ENCODE results near the gene MAMLD1. TPM values are rescaled to one million over a fixed set of nuclear protein-coding genes. Genes with fewer than 3 reads are reported as not detected.

Gene MAMLD1
- total RNA-seq (1 to 10 TPM; 7.9 to 8.5 TPM), polyA plus RNA-seq (1 to 10 TPM; 1.8 to 7.5 TPM)
- long read RNA-seq, donor 1, partial matches to known transcripts: 6 of 11 reads
- long read RNA-seq, donor 1, other reads (novel, unspliced or antisense): 5 of 11 reads
- long read RNA-seq, donor 2, partial matches to known transcripts: 5 of 7 reads
- long read RNA-seq, donor 2, other reads (novel, unspliced or antisense): 1 of 7 reads

GRCh38 chrX:150362599-150363481 is at the start of gene MAMLD1:
MAMLD1 (plus strand) TSS chrX:150363317; CDS start chrX:150445517, 82,200 bp downstream.
- H3K36me3 ChIP-seq (ENCODE audit: control insufficient read depth in 1 of 2, insufficient read depth in 2 of 2, low read length in 1 of 2): no peaks in the 10 kb centered on the region
- peak; percentile 78 for ATAC-seq (ENCODE audit: low FRiP score)
- no peaks in the 10 kb centered on the region for H3K9me3 ChIP-seq (ENCODE audit: control insufficient read depth, low read length)
- WGBS, 2 donors: 0 to 29% methylated on average over 83 to 88 of the region's 88 CpGs
- no peaks in the 10 kb centered on the region for H3K27me3 ChIP-seq (ENCODE audit: control insufficient read depth in 1 of 2, insufficient read depth in 2 of 2, low read length in 1 of 2)
- no peaks in the 10 kb centered on the region for H3K4me1 ChIP-seq (ENCODE audit: control insufficient read depth in 1 of 2, insufficient read depth in 2 of 2, low read length in 2 of 2)
- DNase-seq: peak; percentile 86 to 91
- intact Hi-C loops (cut with DNase I): loop anchor here (5.0 to 10.0 kb wide), 7 partner anchors 124 to 411 kb away; no protein-coding TSS in a partner anchor
- peak within 1 kb of the TSS; percentile 26 to 31 for H3K4me3 ChIP-seq (ENCODE audit: low read length in 2 of 2)
- H3K27ac ChIP-seq (ENCODE audit: low read depth in 1 of 2, low read length in 2 of 2): peak within 1 kb of the TSS; percentile 5 to 73

GRCh38 chrX:150313514-150313913 is 49.6 kb upstream of the MAMLD1 start:
- Histone ChIP-seq H3K9me3 (ENCODE audit: control insufficient read depth, low read length) (no peaks in the 10 kb centered on the region), H3K36me3 (ENCODE audit: control insufficient read depth in 1 of 2, insufficient read depth in 2 of 2, low read length in 1 of 2) (no peaks in the 10 kb centered on the region), H3K4me1 (ENCODE audit: control insufficient read depth in 1 of 2, insufficient read depth in 2 of 2, low read length in 2 of 2) (no peaks in the 10 kb centered on the region), H3K27ac (ENCODE audit: low read depth in 1 of 2, low read length in 2 of 2) (no peak overlapping the region), H3K4me3 (ENCODE audit: low read length in 2 of 2) (no peak overlapping the region), H3K27me3 (ENCODE audit: control insufficient read depth in 1 of 2, insufficient read depth in 2 of 2, low read length in 1 of 2) (no peaks in the 10 kb centered on the region)
- intact Hi-C loops (cut with DNase I): no loop called here
- 78 to 85% methylated on average over 5 of the region's 5 CpGs for WGBS, 2 donors
- no peak for DNase-seq
- ATAC-seq (ENCODE audit: low FRiP score): no peak

- 89 to 98% methylated on average over 3 of the region's 3 CpGs for WGBS, 2 donors
- Histone ChIP-seq H3K36me3 (ENCODE audit: control insufficient read depth in 1 of 2, insufficient read depth in 2 of 2, low read length in 1 of 2) (no peaks in the 10 kb centered on the region), H3K4me1 (ENCODE audit: control insufficient read depth in 1 of 2, insufficient read depth in 2 of 2, low read length in 2 of 2) (no peaks in the 10 kb centered on the region), H3K27ac (ENCODE audit: low read depth in 1 of 2, low read length in 2 of 2) (no peak overlapping the region), H3K27me3 (ENCODE audit: control insufficient read depth in 1 of 2, insufficient read depth in 2 of 2, low read length in 1 of 2) (no peaks in the 10 kb centered on the region), H3K4me3 (ENCODE audit: low read length in 2 of 2) (no peak overlapping the region), H3K9me3 (ENCODE audit: control insufficient read depth, low read length) (no peaks in the 10 kb centered on the region)
- ATAC-seq (ENCODE audit: low FRiP score) (no peak), DNase-seq (no peak)
- intact Hi-C loops (cut with DNase I): no loop called here
Measured at GRCh38 chrX:150314186-150314585, 48.9 kb upstream of the MAMLD1 start.

GRCh38 chrX:150316564-150316963 is 46.6 kb upstream of the MAMLD1 start:
- Histone ChIP-seq H3K36me3 (ENCODE audit: control insufficient read depth in 1 of 2, insufficient read depth in 2 of 2, low read length in 1 of 2) (no peaks in the 10 kb centered on the region), H3K4me3 (ENCODE audit: low read length in 2 of 2) (no peak overlapping the region), H3K4me1 (ENCODE audit: control insufficient read depth in 1 of 2, insufficient read depth in 2 of 2, low read length in 2 of 2) (no peaks in the 10 kb centered on the region), H3K9me3 (ENCODE audit: control insufficient read depth, low read length) (no peaks in the 10 kb centered on the region), H3K27me3 (ENCODE audit: control insufficient read depth in 1 of 2, insufficient read depth in 2 of 2, low read length in 1 of 2) (no peaks in the 10 kb centered on the region), H3K27ac (ENCODE audit: low read depth in 1 of 2, low read length in 2 of 2) (no peak overlapping the region)
- no peak for DNase-seq
- 45 to 47% methylated on average over 3 of the region's 3 CpGs for WGBS, 2 donors
- peak; percentile 39 for ATAC-seq (ENCODE audit: low FRiP score)
- intact Hi-C loops (cut with DNase I): no loop called here

GRCh38 chrX:150323020-150323419 is 40.1 kb upstream of the MAMLD1 start:
- Histone ChIP-seq H3K4me3 (ENCODE audit: low read length in 2 of 2) (no peak overlapping the region), H3K4me1 (ENCODE audit: control insufficient read depth in 1 of 2, insufficient read depth in 2 of 2, low read length in 2 of 2) (no peaks in the 10 kb centered on the region), H3K27ac (ENCODE audit: low read depth in 1 of 2, low read length in 2 of 2) (no peak overlapping the region), H3K36me3 (ENCODE audit: control insufficient read depth in 1 of 2, insufficient read depth in 2 of 2, low read length in 1 of 2) (no peaks in the 10 kb centered on the region), H3K9me3 (ENCODE audit: control insufficient read depth, low read length) (no peaks in the 10 kb centered on the region), H3K27me3 (ENCODE audit: control insufficient read depth in 1 of 2, insufficient read depth in 2 of 2, low read length in 1 of 2) (no peaks in the 10 kb centered on the region)
- DNase-seq (no peak), ATAC-seq (ENCODE audit: low FRiP score) (no peak)
- intact Hi-C loops (cut with DNase I): no loop called here

- Histone ChIP-seq H3K4me1 (ENCODE audit: control insufficient read depth in 1 of 2, insufficient read depth in 2 of 2, low read length in 2 of 2) (no peaks in the 10 kb centered on the region), H3K4me3 (ENCODE audit: low read length in 2 of 2) (no peak overlapping the region), H3K27ac (ENCODE audit: low read depth in 1 of 2, low read length in 2 of 2) (no peak overlapping the region), H3K36me3 (ENCODE audit: control insufficient read depth in 1 of 2, insufficient read depth in 2 of 2, low read length in 1 of 2) (no peaks in the 10 kb centered on the region), H3K9me3 (ENCODE audit: control insufficient read depth, low read length) (no peaks in the 10 kb centered on the region), H3K27me3 (ENCODE audit: control insufficient read depth in 1 of 2, insufficient read depth in 2 of 2, low read length in 1 of 2) (no peaks in the 10 kb centered on the region)
- DNase-seq (no peak), ATAC-seq (ENCODE audit: low FRiP score) (no peak)
- 24 to 43% methylated on average over 4 of the region's 4 CpGs for WGBS, 2 donors
- intact Hi-C loops (cut with DNase I): no loop called here
Measured at GRCh38 chrX:150324035-150324728, 38.9 kb upstream of the MAMLD1 start.

GRCh38 chrX:150324919-150325318 is 38.2 kb upstream of the MAMLD1 start:
- no peaks in the 10 kb centered on the region for H3K27me3 ChIP-seq (ENCODE audit: control insufficient read depth in 1 of 2, insufficient read depth in 2 of 2, low read length in 1 of 2)
- 79 to 86% methylated on average over 2 of the region's 2 CpGs for WGBS, 2 donors
- ATAC-seq (ENCODE audit: low FRiP score) (no peak), DNase-seq (no peak)
- no peak overlapping the region for H3K27ac ChIP-seq (ENCODE audit: low read depth in 1 of 2, low read length in 2 of 2)
- no peaks in the 10 kb centered on the region for H3K9me3 ChIP-seq (ENCODE audit: control insufficient read depth, low read length)
- no peaks in the 10 kb centered on the region for H3K4me1 ChIP-seq (ENCODE audit: control insufficient read depth in 1 of 2, insufficient read depth in 2 of 2, low read length in 2 of 2)
- intact Hi-C loops (cut with DNase I): no loop called here
- H3K4me3 ChIP-seq (ENCODE audit: low read length in 2 of 2): no peak overlapping the region
- H3K36me3 ChIP-seq (ENCODE audit: control insufficient read depth in 1 of 2, insufficient read depth in 2 of 2, low read length in 1 of 2): no peaks in the 10 kb centered on the region

- DNase-seq: no peak
Measured at GRCh38 chrX:150326541-150327247, 36.4 kb upstream of the MAMLD1 start.

More at GRCh38 chrX:150326541-150327247, 36.4 kb upstream of the MAMLD1 start:
- no peaks in the 10 kb centered on the region for H3K9me3 ChIP-seq (ENCODE audit: control insufficient read depth, low read length)
- intact Hi-C loops (cut with DNase I): no loop called here
- H3K27me3 ChIP-seq (ENCODE audit: control insufficient read depth in 1 of 2, insufficient read depth in 2 of 2, low read length in 1 of 2): no peaks in the 10 kb centered on the region
- 12 to 45% methylated on average over 7 of the region's 7 CpGs for WGBS, 2 donors
- no peak for ATAC-seq (ENCODE audit: low FRiP score)
- no peak overlapping the region for H3K4me3 ChIP-seq (ENCODE audit: low read length in 2 of 2)
- H3K4me1 ChIP-seq (ENCODE audit: control insufficient read depth in 1 of 2, insufficient read depth in 2 of 2, low read length in 2 of 2): no peaks in the 10 kb centered on the region
- no peaks in the 10 kb centered on the region for H3K36me3 ChIP-seq (ENCODE audit: control insufficient read depth in 1 of 2, insufficient read depth in 2 of 2, low read length in 1 of 2)
- no peak overlapping the region for H3K27ac ChIP-seq (ENCODE audit: low read depth in 1 of 2, low read length in 2 of 2)

Data from aorta (tissue), 5 donors.